NT2/D1 (cell line): ENCODE results near the gene CTNNA2.

Source experiments
- SUZ12 ChIP-seq: IDR thresholded peaks from 2 replicates; pipeline ENCODE4 v1.6.1; 2011; ENCODE audit not compliant: insufficient read length, insufficient read depth; ENCODE audit errors: extremely low read depth
- YY1 ChIP-seq: IDR thresholded peaks from 2 replicates; pipeline ENCODE4 v1.6.1; 2011; ENCODE audit not compliant: insufficient read length, insufficient read depth
- ZNF274 ChIP-seq: IDR thresholded peaks from 2 replicates; pipeline ENCODE4 v1.6.1; 2011; ENCODE audit warnings: mild to moderate bottlenecking, low read depth, low read length

DNA sequence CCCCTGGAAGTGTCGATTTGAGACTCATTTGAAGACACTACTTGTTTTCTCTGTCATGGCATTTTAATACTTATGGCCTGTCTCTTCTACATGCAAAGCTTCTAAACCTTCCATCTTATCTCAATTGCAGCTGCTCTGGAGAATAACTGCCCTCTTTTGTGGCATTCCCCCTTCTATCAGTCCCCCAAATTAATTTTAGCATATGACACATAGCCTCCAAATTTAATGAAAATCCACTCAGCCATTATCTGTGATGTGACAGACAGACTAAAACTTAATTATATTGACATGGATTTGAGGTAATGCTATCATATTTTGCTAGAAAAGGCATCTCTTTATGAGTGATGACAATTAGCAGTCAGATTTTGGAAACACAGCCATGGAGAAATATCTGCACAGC, 720.5 kb downstream of the CTNNA2 start:
- TF ChIP-seq YY1 (no peak), ZNF274 (no peak), SUZ12 (no peak)
